Activated B cell treated with CpG ODN at 0.5 μM for 24 hours (primary cell): Measurements from ENCODE around the gene UPF3A. TPM values are rescaled to one million over a fixed set of nuclear protein-coding genes. Genes with fewer than 3 reads are reported as not detected.
"Not testable (repeated sequence)": the region's sequence is repeated elsewhere in the genome, so short reads cannot be mapped to it uniquely, and the experiment has no call there.

ENCODE experiments used
- ATAC-seq: fragments of 200-7000 bp; cut with Tn5 transposase; one replicate; pipeline ENCODE4 v1.10.0; 2021; ENCODE audit warnings: low read depth, mild to moderate bottlenecking, moderate library complexity
- CTCF ChIA-PET: fragments of 350-600 bp; sonication (Branson Sonifier 250); formaldehyde crosslinking; loops from one replicate; lab custom pipeline; 2021; ENCODE audit warnings: antibody characterized with exemption; lab: Charles Lee
- POLR2A ChIA-PET: fragments of 350-600 bp; sonication (Branson Sonifier 250); formaldehyde crosslinking; loops from one replicate; lab custom pipeline; 2021; ENCODE audit warnings: antibody characterized with exemption; lab: Charles Lee
- DNase-seq: peaks from one replicate; pipeline ENCODE4 v3.0.0; 2022
- H3K27ac Mint-ChIP-seq: one replicate; pipeline ENCODE4 v1.8.0; 2020; ENCODE audit warnings: mixed read lengths
- H3K27me3 Mint-ChIP-seq: one replicate; pipeline ENCODE4 v1.8.0; 2021; ENCODE audit warnings: mixed read lengths
- H3K36me3 Mint-ChIP-seq: one replicate; pipeline ENCODE4 v1.8.0; 2021; ENCODE audit warnings: low read depth, mixed read lengths
- H3K4me1 Mint-ChIP-seq: one replicate; pipeline ENCODE4 v1.8.0; 2021; ENCODE audit warnings: mixed read lengths
- H3K4me3 Mint-ChIP-seq: one replicate; pipeline ENCODE4 v1.8.0; 2020; ENCODE audit warnings: mild to moderate bottlenecking, mixed read lengths
- H3K9me3 Mint-ChIP-seq: one replicate; pipeline ENCODE4 v1.8.0; 2020; ENCODE audit warnings: mixed read lengths
- CTCF ChIP-seq: fragments of 200-600 bp; IDR thresholded peaks from one replicate; pipeline ENCODE4 v1.8.0; 2022; ENCODE audit warnings: antibody characterized with exemption, mild to moderate bottlenecking
- intact Hi-C: fragments of 100-400 bp; cut with micrococcal nuclease; formaldehyde crosslinking; loops from one replicate; pipeline ENCODE4 v1.15.1; 2024
- total RNA-seq: library from RNA; stranded (reverse); gene quantifications from 2 replicates; pipeline ENCODE4 v1.2.3, GENCODE V29; 2022

The UPF3A gene
- total RNA-seq, 1 donor from 2014 or later, result 83.2 TPM

- ChIA-PET POLR2A (no interaction called here), CTCF (no interaction called here)
- Mint-ChIP-seq H3K36me3 (peaks cover 57% of the 10 kb centered on the region), H3K4me3 (no peak overlapping the region), H3K27me3 (no peaks in the 10 kb centered on the region), H3K4me1 (peaks cover 12% of the 10 kb centered on the region), H3K27ac (no peak overlapping the region), H3K9me3 (no peaks in the 10 kb centered on the region)
- ATAC-seq, result no peak
- TF ChIP-seq CTCF, result no peak
- intact Hi-C loops, result no loop called here
- DNase-seq, result no peak
Measured at GRCh38 chr13:114328034-114328433, 46.6 kb downstream of the UPF3A start.

- H3K27ac Mint-ChIP-seq, result no peak overlapping the region
- intact Hi-C loops, result no loop called here
- ATAC-seq (no peak), DNase-seq (no peak)
- H3K4me3 Mint-ChIP-seq, result no peak overlapping the region
- peaks cover 51% of the 10 kb centered on the region for H3K36me3 Mint-ChIP-seq
- H3K9me3 Mint-ChIP-seq, result no peaks in the 10 kb centered on the region
- peaks cover 14% of the 10 kb centered on the region for H3K4me1 Mint-ChIP-seq
- CTCF ChIA-PET, result no interaction called here
- POLR2A ChIA-PET, result no interaction called here
- H3K27me3 Mint-ChIP-seq, result no peaks in the 10 kb centered on the region
- TF ChIP-seq CTCF, result no peak
Measured at GRCh38 chr13:114328595-114328994, 47.2 kb downstream of the UPF3A start.

GRCh38 chr13:114330086-114330485 lies 48.7 kb downstream of the UPF3A start:
- ATAC-seq, result no peak
- no peak for DNase-seq
- H3K27ac Mint-ChIP-seq, result no peak overlapping the region
- H3K4me1 Mint-ChIP-seq, result peaks cover 28% of the 10 kb centered on the region
- no peaks in the 10 kb centered on the region for H3K9me3 Mint-ChIP-seq
- no peaks in the 10 kb centered on the region for H3K27me3 Mint-ChIP-seq
- no peak for TF ChIP-seq CTCF
- ChIA-PET POLR2A (no interaction called here), CTCF (no interaction called here)
- H3K4me3 Mint-ChIP-seq, result no peak overlapping the region
- intact Hi-C loops, result no loop called here
- H3K36me3 Mint-ChIP-seq, result peaks cover 36% of the 10 kb centered on the region

- CTCF ChIA-PET, DNase-seq, H3K27me3 Mint-ChIP-seq, intact Hi-C loops, H3K9me3 Mint-ChIP-seq, H3K36me3 Mint-ChIP-seq, ATAC-seq: not testable (repeated sequence)
- peak overlapping the region; percentile 74 for H3K27ac Mint-ChIP-seq
- peak overlapping the region; percentile 65 for H3K4me3 Mint-ChIP-seq
- POLR2A ChIA-PET, result interaction anchor here (1.2 to 1.7 kb wide), 2 partner anchors 20 to 52 kb away, joined by 5 to 7 read pairs; partner anchors contain the start of genes CHAMP1 and UPF3A
- H3K4me1 Mint-ChIP-seq, result peaks cover 20% of the 10 kb centered on the region
Measured at GRCh38 chr13:114333881-114334280, 52.5 kb downstream of the UPF3A start.

GRCh38 chr13:114334305-114335053 lies 53.1 kb downstream of the UPF3A start:
- ATAC-seq (peak; percentile 28), DNase-seq (no peak)
- intact Hi-C loops, result no loop called here
- POLR2A ChIA-PET, result interaction anchor here (1.2 to 1.7 kb wide), 2 partner anchors 20 to 53 kb away, joined by 5 to 7 read pairs; partner anchors contain the start of genes CHAMP1 and UPF3A
- TF ChIP-seq CTCF, result no peak
- Mint-ChIP-seq H3K4me3 (peak overlapping the region; percentile 65), H3K9me3 (no peaks in the 10 kb centered on the region), H3K27ac (peak overlapping the region; percentile 74), H3K27me3 (no peaks in the 10 kb centered on the region), H3K4me1 (peaks cover 20% of the 10 kb centered on the region), H3K36me3 (peaks cover 1% of the 10 kb centered on the region)
- CTCF ChIA-PET, result no interaction called here

- H3K4me1 Mint-ChIP-seq, result peaks cover 24% of the 10 kb centered on the region
- POLR2A ChIA-PET, result interaction anchor here (0.6 to 1.7 kb wide), 2 partner anchors 55 to 596 kb away, joined by 5 to 17 read pairs; partner anchors contain the start of gene UPF3A
- CTCF ChIA-PET, H3K9me3 Mint-ChIP-seq, H3K27me3 Mint-ChIP-seq, DNase-seq, H3K36me3 Mint-ChIP-seq, ATAC-seq, H3K27ac Mint-ChIP-seq, intact Hi-C loops, H3K4me3 Mint-ChIP-seq: not testable (repeated sequence)
Measured at GRCh38 chr13:114336457-114336856, 55.1 kb downstream of the UPF3A start.
